ENCODE data around the gene ZNHIT2. TPM values are rescaled to one million over a fixed set of nuclear protein-coding genes. Genes with fewer than 3 reads are reported as not detected.
A peak's percentile ranks its signal among the peaks of the same experiment; 100 is the strongest.

The ZNHIT2 gene
- total and polyA plus RNA-seq, 2 of the 13 experiments (the other 11 are each of a cell fraction or from before 2014, with no cell fraction given), result 1.1 to 6.5 TPM

DNA sequence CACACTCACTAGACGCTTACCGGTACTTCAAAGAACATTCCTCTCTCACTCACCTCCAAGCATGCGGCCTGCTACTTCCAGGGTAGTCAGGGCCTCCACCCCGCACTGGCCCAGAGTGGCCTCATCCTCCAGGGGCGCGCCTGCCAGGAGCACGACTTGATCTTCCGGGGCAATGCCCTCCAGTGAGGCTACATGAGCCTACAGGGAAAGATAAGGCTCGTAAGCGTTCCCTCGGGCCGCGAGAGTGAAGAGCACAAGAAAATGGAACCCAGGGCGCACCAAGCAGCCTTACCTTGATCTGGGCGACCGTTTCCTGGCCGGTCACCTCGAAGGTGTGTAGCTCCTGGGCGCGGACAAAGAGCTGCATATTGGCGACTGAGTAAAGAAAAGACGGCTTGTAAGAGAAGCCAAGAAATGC lies 4.0 kb upstream of the ZNHIT2 start (continued):
- TF ChIP-seq HNRNPK (IDR thresholded peaks at IDR 0.05; ENCODE audit: low read depth, low read length, poor library complexity, severe bottlenecking) (no peak), SMARCE1 (IDR thresholded peaks at IDR 0.05; ENCODE audit: borderline replicate concordance) (no peak), PAX8 (CRISPR knock-in tag; IDR thresholded peaks at IDR 0.05; ENCODE audit: borderline replicate concordance) (no peak; the same call in 1 of the 2 replicates), ZNF768 (CRISPR knock-in tag; IDR thresholded peaks at IDR 0.05) (no peak), CREM (IDR thresholded peaks at IDR 0.05) (no peak), CREM (CRISPR knock-in tag; IDR thresholded peaks at IDR 0.05) (no peak), CAMTA2 (CRISPR knock-in tag; IDR thresholded peaks at IDR 0.05; ENCODE audit: borderline replicate concordance) (no peak), AGO2 (optimal IDR thresholded peaks at IDR 0.05; ENCODE audit: low read depth, low read length) (no peak), ZNF251 (CRISPR knock-in tag; IDR thresholded peaks at IDR 0.05) (no peak), ZNF557 (CRISPR knock-in tag; IDR thresholded peaks at IDR 0.05) (no peak), ATF1 (CRISPR knock-in tag; IDR thresholded peaks at IDR 0.05) (no peak), SRSF9 (IDR thresholded peaks at IDR 0.05; ENCODE audit: borderline replicate concordance, insufficient read depth, low read depth, low read length, poor library complexity, severe bottlenecking) (no peak), BORCS8-MEF2B (CRISPR knock-in tag; IDR thresholded peaks at IDR 0.05) (peak; percentile 17; the same call in 1 of the 2 replicates), NRL (CRISPR knock-in tag; IDR thresholded peaks at IDR 0.05; ENCODE audit: borderline replicate concordance) (no peak), ZNF775 (CRISPR knock-in tag; IDR thresholded peaks at IDR 0.05; ENCODE audit: borderline replicate concordance) (no peak), RXRB (CRISPR knock-in tag; IDR thresholded peaks at IDR 0.05; ENCODE audit: borderline replicate concordance) (no peak), GZF1 (CRISPR knock-in tag; IDR thresholded peaks at IDR 0.05) (no peak), CERS6 (CRISPR knock-in tag; IDR thresholded peaks at IDR 0.05) (no peak), FIP1L1 (IDR thresholded peaks at IDR 0.05; ENCODE audit: borderline replicate concordance, insufficient read depth, low read depth, low read length) (no peak), ZBTB10 (CRISPR knock-in tag; IDR thresholded peaks at IDR 0.05; ENCODE audit: borderline replicate concordance) (no peak)
- TF ChIP-seq, protein P1, sequence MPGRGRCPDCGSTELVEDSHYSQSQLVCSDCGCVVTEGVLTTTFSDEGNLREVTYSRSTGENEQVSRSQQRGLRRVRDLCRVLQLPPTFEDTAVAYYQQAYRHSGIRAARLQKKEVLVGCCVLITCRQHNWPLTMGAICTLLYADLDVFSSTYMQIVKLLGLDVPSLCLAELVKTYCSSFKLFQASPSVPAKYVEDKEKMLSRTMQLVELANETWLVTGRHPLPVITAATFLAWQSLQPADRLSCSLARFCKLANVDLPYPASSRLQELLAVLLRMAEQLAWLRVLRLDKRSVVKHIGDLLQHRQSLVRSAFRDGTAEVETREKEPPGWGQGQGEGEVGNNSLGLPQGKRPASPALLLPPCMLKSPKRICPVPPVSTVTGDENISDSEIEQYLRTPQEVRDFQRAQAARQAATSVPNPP (CRISPR knock-in tag; IDR thresholded peaks at IDR 0.05), result no peak
- TF ChIP-seq, protein P2, sequence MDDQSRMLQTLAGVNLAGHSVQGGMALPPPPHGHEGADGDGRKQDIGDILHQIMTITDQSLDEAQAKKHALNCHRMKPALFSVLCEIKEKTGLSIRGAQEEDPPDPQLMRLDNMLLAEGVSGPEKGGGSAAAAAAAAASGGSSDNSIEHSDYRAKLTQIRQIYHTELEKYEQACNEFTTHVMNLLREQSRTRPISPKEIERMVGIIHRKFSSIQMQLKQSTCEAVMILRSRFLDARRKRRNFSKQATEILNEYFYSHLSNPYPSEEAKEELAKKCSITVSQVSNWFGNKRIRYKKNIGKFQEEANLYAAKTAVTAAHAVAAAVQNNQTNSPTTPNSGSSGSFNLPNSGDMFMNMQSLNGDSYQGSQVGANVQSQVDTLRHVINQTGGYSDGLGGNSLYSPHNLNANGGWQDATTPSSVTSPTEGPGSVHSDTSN (CRISPR knock-in tag; IDR thresholded peaks at IDR 0.05; ENCODE audit: borderline replicate concordance), result no peak
- TF ChIP-seq, protein P3, sequence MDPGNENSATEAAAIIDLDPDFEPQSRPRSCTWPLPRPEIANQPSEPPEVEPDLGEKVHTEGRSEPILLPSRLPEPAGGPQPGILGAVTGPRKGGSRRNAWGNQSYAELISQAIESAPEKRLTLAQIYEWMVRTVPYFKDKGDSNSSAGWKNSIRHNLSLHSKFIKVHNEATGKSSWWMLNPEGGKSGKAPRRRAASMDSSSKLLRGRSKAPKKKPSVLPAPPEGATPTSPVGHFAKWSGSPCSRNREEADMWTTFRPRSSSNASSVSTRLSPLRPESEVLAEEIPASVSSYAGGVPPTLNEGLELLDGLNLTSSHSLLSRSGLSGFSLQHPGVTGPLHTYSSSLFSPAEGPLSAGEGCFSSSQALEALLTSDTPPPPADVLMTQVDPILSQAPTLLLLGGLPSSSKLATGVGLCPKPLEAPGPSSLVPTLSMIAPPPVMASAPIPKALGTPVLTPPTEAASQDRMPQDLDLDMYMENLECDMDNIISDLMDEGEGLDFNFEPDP (CRISPR knock-in tag; conservative IDR thresholded peaks at IDR 0.05), result no peak
